Subcutaneous adipose tissue (tissue), 4 donors: Measurements from ENCODE around the gene CDKN1C. TPM values are rescaled to one million over a fixed set of nuclear protein-coding genes. Genes with fewer than 3 reads are reported as not detected.

Source experiments
- CTCF ChIP-seq: fragments of 450-650 bp; IDR thresholded peaks from one replicate; pipeline ENCODE4 v1.5.1; 2016; ENCODE audit warnings: low read depth, mild to moderate bottlenecking, control low read depth, antibody characterized with exemption, moderate library complexity
- total RNA-seq, 4 donors: library from RNA; depleted of rRNA; stranded (reverse); fragments of >200 nt; gene quantifications; one replicate each; pipeline ENCODE4 v1.1.0, GENCODE V29; 2016

CDKN1C gene
- total RNA-seq, 4 donors from 2014 or later: 73.3 to 347 (median 166) TPM

- no peak for TF ChIP-seq CTCF
Measured at GRCh38 chr11:2858995-2859698, 26.4 kb downstream of the CDKN1C start.

GRCh38 chr11:2857918-2858317 is 27.7 kb downstream of the CDKN1C start:
- TF ChIP-seq CTCF: no peak

- TF ChIP-seq CTCF: no peak
Measured at GRCh38 chr11:2857276-2857675, 28.3 kb downstream of the CDKN1C start.

- TF ChIP-seq CTCF: no peak
Measured at GRCh38 chr11:2855162-2855561, 30.4 kb downstream of the CDKN1C start.

GRCh38 chr11:2853997-2854560 is 31.5 kb downstream of the CDKN1C start:
- no peak for TF ChIP-seq CTCF

- no peak for TF ChIP-seq CTCF
Measured at GRCh38 chr11:2853401-2853800, 32.2 kb downstream of the CDKN1C start.

GRCh38 chr11:2849994-2850770 is 35.4 kb downstream of the CDKN1C start:
- TF ChIP-seq CTCF: no peak
